IMR-90 (cell line): ENCODE data around the gene MYNN. TPM values are rescaled to one million over a fixed set of nuclear protein-coding genes. Genes with fewer than 3 reads are reported as not detected.

Experiments used
- ATAC-seq: fragments of 200-7000 bp; cut with Tn5 transposase; 2 replicates; pipeline ENCODE4 v1.9.1; 2020; ENCODE audit warnings: low read depth, mild to moderate bottlenecking, moderate library complexity
- BruUV-seq: library from RNA; stranded (reverse); fragments of 400-500 nt; replicated peaks from 2 replicates; lab custom pipeline; 2021; lab: Mats Ljungman, UMichigan
- CTCF ChIA-PET: fragments of 300-600 bp; formaldehyde crosslinking; extraction: SDS; loops from one replicate; lab custom pipeline; 2021; ENCODE audit warnings: antibody characterized with exemption; lab: Yijun Ruan, JAX
- POLR2A ChIA-PET: fragments of 300-600 bp; sonication (Branson Sonifier 250); formaldehyde crosslinking; loops from one replicate; lab custom pipeline; 2022; ENCODE audit warnings: antibody characterized with exemption; ENCODE audit not compliant: unreplicated experiment; lab: Charles Lee
- DNase-seq: peaks from one replicate; pipeline ENCODE4 v3.0.0; 2013
- H2AFZ ChIP-seq: replicated peaks from 2 replicates; pipeline ENCODE3; 2013; ENCODE audit warnings: low read length, mild to moderate bottlenecking; ENCODE audit not compliant: poor library complexity
- H2AK5ac ChIP-seq: 2 replicates; pipeline ENCODE4 v1.6.1; 2013; ENCODE audit warnings: low read depth, low read length, inconsistent platforms
- H2AK9ac ChIP-seq: replicated peaks from 2 replicates; pipeline ENCODE3; 2013; ENCODE audit warnings: mild to moderate bottlenecking, low read depth, low read length, moderate library complexity; ENCODE audit not compliant: poor library complexity
- H2BK120ac ChIP-seq: 2 replicates; pipeline ENCODE4 v1.6.1; 2013; ENCODE audit warnings: low read depth, low read length, inconsistent platforms
- H2BK15ac ChIP-seq: 3 replicates; pipeline ENCODE4 v1.6.1; 2013; ENCODE audit warnings: low read depth, low read length, inconsistent platforms
- H2BK20ac ChIP-seq: 2 replicates; pipeline ENCODE4 v1.6.1; 2013; ENCODE audit warnings: low read depth, mild to moderate bottlenecking, inconsistent platforms, low read length, moderate library complexity
- H2BK5ac ChIP-seq: 2 replicates; pipeline ENCODE4 v1.6.1; 2013; ENCODE audit warnings: mild to moderate bottlenecking, low read depth, low read length, inconsistent platforms; ENCODE audit not compliant: poor library complexity, severe bottlenecking
- H3K14ac ChIP-seq: replicated peaks from 2 replicates; pipeline ENCODE4 v1.6.1; 2013; ENCODE audit warnings: low read depth, low read length, inconsistent platforms
- H3K18ac ChIP-seq: 2 replicates; pipeline ENCODE4 v1.6.1; 2013; ENCODE audit warnings: low read depth, low read length, control low read depth
- H3K23ac ChIP-seq: 2 replicates; pipeline ENCODE4 v1.6.1; 2013; ENCODE audit warnings: low read depth, low read length, inconsistent platforms
- H3K27ac ChIP-seq: 2 replicates; pipeline ENCODE4 v1.5.1; 2013; ENCODE audit warnings: mild to moderate bottlenecking, control low read depth, low read length; ENCODE audit not compliant: insufficient read depth
- H3K27me3 ChIP-seq: 2 replicates; pipeline ENCODE4 v1.6.1; 2013; ENCODE audit warnings: low read length; ENCODE audit not compliant: control insufficient read depth, insufficient read depth
- H3K36me3 ChIP-seq: 2 replicates; pipeline ENCODE4 v1.6.1; 2013; ENCODE audit warnings: low read length, mixed read lengths; ENCODE audit not compliant: control insufficient read depth, insufficient read depth
- H3K4ac ChIP-seq: 2 replicates; pipeline ENCODE4 v1.6.1; 2013; ENCODE audit warnings: low read depth, low read length, inconsistent platforms
- H3K4me1 ChIP-seq: 2 replicates; pipeline ENCODE4 v1.6.1; 2013; ENCODE audit warnings: low read length, mixed read lengths; ENCODE audit not compliant: control insufficient read depth, insufficient read depth
- H3K4me2 ChIP-seq: 2 replicates; pipeline ENCODE4 v1.6.1; 2013; ENCODE audit warnings: low read depth, mild to moderate bottlenecking, control low read depth, low read length, moderate library complexity
- H3K4me3 ChIP-seq: 2 replicates; pipeline ENCODE4 v1.5.1; 2013; ENCODE audit warnings: low read depth, mild to moderate bottlenecking, control low read depth, low read length, moderate library complexity; ENCODE audit not compliant: insufficient read depth
- H3K56ac ChIP-seq: 2 replicates; pipeline ENCODE4 v1.6.1; 2013; ENCODE audit warnings: low read length, inconsistent platforms; ENCODE audit not compliant: insufficient read depth; ENCODE audit errors: extremely low read depth
- H3K79me1 ChIP-seq, 2 experiments: 2 replicates each; pipeline ENCODE4 v1.6.1; 2013; ENCODE audit warnings: low read length in 2 of 2, inconsistent platforms in 1 of 2, low read depth in 1 of 2
- H3K9ac ChIP-seq: 2 replicates; pipeline ENCODE4 v1.6.1; 2013; ENCODE audit warnings: low read depth, low read length, control low read depth
- H3K9me1 ChIP-seq: 2 replicates; pipeline ENCODE4 v1.6.1; 2013; ENCODE audit warnings: low read length, inconsistent platforms; ENCODE audit not compliant: insufficient read depth
- H3K9me3 ChIP-seq: 2 replicates; pipeline ENCODE4 v1.6.1; 2013; ENCODE audit warnings: low read length; ENCODE audit not compliant: control insufficient read depth, insufficient read depth
- H4K20me1 ChIP-seq: 2 replicates; pipeline ENCODE4 v1.6.1; 2013; ENCODE audit warnings: low read length, inconsistent platforms; ENCODE audit not compliant: insufficient read depth
- H4K5ac ChIP-seq: 2 replicates; pipeline ENCODE4 v1.6.1; 2013; ENCODE audit warnings: mild to moderate bottlenecking, low read depth, low read length, control low read depth
- H4K8ac ChIP-seq, 2 experiments: 2 replicates each; pipeline ENCODE4 v1.6.1; 2013; ENCODE audit warnings: low read depth in 2 of 2, low read length in 2 of 2, control low read depth in 1 of 2, inconsistent platforms in 1 of 2
- H4K91ac ChIP-seq: 2 replicates; pipeline ENCODE4 v1.6.1; 2013; ENCODE audit warnings: low read depth, low read length, inconsistent platforms; ENCODE audit not compliant: insufficient read depth
- BHLHE40 ChIP-seq: fragments of 150-350 bp; IDR thresholded peaks from 2 replicates; pipeline ENCODE4 v1.6.1; 2016; ENCODE audit warnings: mild to moderate bottlenecking, low read depth, low read length
- CEBPB ChIP-seq: IDR thresholded peaks from 2 replicates; pipeline ENCODE4 v1.6.1; 2012; ENCODE audit warnings: low read depth, low read length, improper control_type of control experiment
- CHD1 ChIP-seq: IDR thresholded peaks from 2 replicates; pipeline ENCODE4 v1.6.1; 2012; ENCODE audit warnings: low read depth, low read length, improper control_type of control experiment
- FOS ChIP-seq: fragments of 150-350 bp; IDR thresholded peaks from 2 replicates; pipeline ENCODE4 v1.6.1; 2016; ENCODE audit warnings: low read depth, low read length
- MAFK ChIP-seq: IDR thresholded peaks from 2 replicates; pipeline ENCODE4 v1.6.1; 2012; ENCODE audit warnings: low read depth, low read length, improper control_type of control experiment
- MAZ ChIP-seq: IDR thresholded peaks from 2 replicates; pipeline ENCODE4 v1.6.1; 2012; ENCODE audit warnings: low read depth, mild to moderate bottlenecking, low read length, improper control_type of control experiment, moderate library complexity, borderline replicate concordance
- MXI1 ChIP-seq: IDR thresholded peaks from 2 replicates; pipeline ENCODE4 v1.6.1; 2012; ENCODE audit warnings: low read depth, mild to moderate bottlenecking, low read length, moderate library complexity, borderline replicate concordance
- POLR2A ChIP-seq: IDR thresholded peaks from 2 replicates; pipeline ENCODE4 v1.6.1; 2012; ENCODE audit warnings: mild to moderate bottlenecking, low read depth, low read length
- RAD21 ChIP-seq: IDR thresholded peaks from 2 replicates; pipeline ENCODE4 v1.6.1; 2012; ENCODE audit warnings: low read length, improper control_type of control experiment
- RCOR1 ChIP-seq: IDR thresholded peaks from 2 replicates; pipeline ENCODE4 v1.6.1; 2012; ENCODE audit warnings: mild to moderate bottlenecking, low read length, improper control_type of control experiment; ENCODE audit not compliant: insufficient replicate concordance
- RFX5 ChIP-seq: IDR thresholded peaks from 2 replicates; pipeline ENCODE4 v1.8.0; 2012; ENCODE audit warnings: low read depth, mild to moderate bottlenecking, low read length, moderate library complexity
- SMC3 ChIP-seq: fragments of 150-350 bp; IDR thresholded peaks from 2 replicates; pipeline ENCODE4 v1.6.1; 2016; ENCODE audit warnings: low read depth, mild to moderate bottlenecking, antibody characterized with exemption, low read length, moderate library complexity
- USF2 ChIP-seq: fragments of 150-350 bp; IDR thresholded peaks from 2 replicates; pipeline ENCODE4 v1.6.1; 2017; ENCODE audit warnings: mild to moderate bottlenecking, antibody characterized with exemption, low read length, low read depth
- WGBS, 2 experiments: methylation state at CpG; one replicate each; pipeline versions ENCODE4 v1.1.5 to v1.1.7; 2013; ENCODE audit warnings: missing lambda C conversion rate in 2 of 2; ENCODE audit not compliant: insufficient read length in 1 of 2; ENCODE audit errors: extremely low coverage in 2 of 2; 5-methylcytosine and 5-hydroxymethylcytosine counted together
- dilution Hi-C: fragments of 300-500 bp; cut with HindIII; formaldehyde crosslinking; loops from one replicate; pipeline ENCODE4 v1.14.3; 2018; ENCODE audit warnings: low sequenced_read_pairs; ENCODE audit not compliant: unreplicated experiment
- in situ Hi-C: fragments of 300-500 bp; cut with MboI; formaldehyde crosslinking; loops from 3 replicates; pipeline ENCODE4 v1.14.3; 2019; ENCODE audit warnings: low sequenced_read_pairs, inconsistent platforms, mixed read lengths
- intact Hi-C: fragments of 100-400 bp; cut with micrococcal nuclease; formaldehyde crosslinking; loops from 2 replicates; pipeline ENCODE4 v1.10.0; 2022
- polyA plus RNA-seq, 3 experiments: library from polyadenylated mRNA; depleted of rRNA; stranded (reverse); fragments of >200 nt; gene quantifications; 2 replicates each; pipeline ENCODE4 v1.2.3, GENCODE V29; 2012; ENCODE audit warnings: low replicate concordance in 1 of 3
- total RNA-seq: library from RNA; depleted of rRNA; stranded (reverse); fragments of >200 nt; gene quantifications from 2 replicates; pipeline ENCODE4 v1.2.3, GENCODE V29; 2012
- TF ChIP-seq, protein P1 (sequence below): conservative IDR thresholded peaks from 2 replicates; pipeline ENCODE4 v1.5.1; 2012; ENCODE audit warnings: mild to moderate bottlenecking, low read depth, low read length, improper control_type of control experiment
- TF ChIP-seq, protein P2 (sequence below): fragments of 150-350 bp; IDR thresholded peaks from 2 replicates; pipeline ENCODE4 v1.6.1; 2016; ENCODE audit warnings: low read depth, mild to moderate bottlenecking, low read length, moderate library complexity, borderline replicate concordance

MYNN gene
- total and polyA plus RNA-seq, 2 of the 4 experiments (the other 2 are of a cell fraction): 11.8 to 26.9 TPM

GRCh38 chr3:169827712-169828111 is 54.5 kb downstream of the MYNN start:
- Histone ChIP-seq H4K20me1 (no peaks in the 10 kb centered on the region), H2AFZ (no peak overlapping the region), H4K91ac (no peak overlapping the region), H3K27ac (no peak overlapping the region), H3K27me3 (no peaks in the 10 kb centered on the region), H3K4me2 (no peak overlapping the region), H3K9ac (no peak overlapping the region), H3K4me1 (no peaks in the 10 kb centered on the region), H3K4ac (no peak overlapping the region), H3K56ac (no peak overlapping the region), H2BK120ac (no peak overlapping the region), H3K9me1 (no peaks in the 10 kb centered on the region), H3K9me3 (no peaks in the 10 kb centered on the region), H2AK9ac (no peak overlapping the region), H3K14ac (no peak overlapping the region), H2BK5ac (no peak overlapping the region), H2AK5ac (no peak overlapping the region), H3K18ac (no peak overlapping the region), H3K36me3 (no peaks in the 10 kb centered on the region), H3K4me3 (no peak overlapping the region), H4K8ac (no peak overlapping the region), H2BK15ac (no peak overlapping the region), H2BK20ac (no peak overlapping the region), H4K5ac (no peak overlapping the region), H3K79me1 (no peaks in the 10 kb centered on the region), H3K23ac (no peak overlapping the region)
- ChIA-PET POLR2A (no interaction called here), CTCF (interaction anchor here (0.7 kb wide), 2 partner anchors 44 to 457 kb away, joined by 3 read pairs; no protein-coding TSS in a partner anchor)
- TF ChIP-seq CHD1: no peak
- TF ChIP-seq FOS: no peak
- no peak for TF ChIP-seq RCOR1
- no peak for TF ChIP-seq USF2
- TF ChIP-seq SMC3: no peak
- TF ChIP-seq CEBPB: no peak
- TF ChIP-seq MAZ: no peak
- TF ChIP-seq MAFK: no peak
- TF ChIP-seq MXI1: no peak
- no peak for TF ChIP-seq RFX5
- TF ChIP-seq RAD21: no peak
- no peak for TF ChIP-seq BHLHE40
- TF ChIP-seq, protein P1, sequence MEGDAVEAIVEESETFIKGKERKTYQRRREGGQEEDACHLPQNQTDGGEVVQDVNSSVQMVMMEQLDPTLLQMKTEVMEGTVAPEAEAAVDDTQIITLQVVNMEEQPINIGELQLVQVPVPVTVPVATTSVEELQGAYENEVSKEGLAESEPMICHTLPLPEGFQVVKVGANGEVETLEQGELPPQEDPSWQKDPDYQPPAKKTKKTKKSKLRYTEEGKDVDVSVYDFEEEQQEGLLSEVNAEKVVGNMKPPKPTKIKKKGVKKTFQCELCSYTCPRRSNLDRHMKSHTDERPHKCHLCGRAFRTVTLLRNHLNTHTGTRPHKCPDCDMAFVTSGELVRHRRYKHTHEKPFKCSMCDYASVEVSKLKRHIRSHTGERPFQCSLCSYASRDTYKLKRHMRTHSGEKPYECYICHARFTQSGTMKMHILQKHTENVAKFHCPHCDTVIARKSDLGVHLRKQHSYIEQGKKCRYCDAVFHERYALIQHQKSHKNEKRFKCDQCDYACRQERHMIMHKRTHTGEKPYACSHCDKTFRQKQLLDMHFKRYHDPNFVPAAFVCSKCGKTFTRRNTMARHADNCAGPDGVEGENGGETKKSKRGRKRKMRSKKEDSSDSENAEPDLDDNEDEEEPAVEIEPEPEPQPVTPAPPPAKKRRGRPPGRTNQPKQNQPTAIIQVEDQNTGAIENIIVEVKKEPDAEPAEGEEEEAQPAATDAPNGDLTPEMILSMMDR: no peak
- TF ChIP-seq POLR2A: no peak
- TF ChIP-seq, protein P2, sequence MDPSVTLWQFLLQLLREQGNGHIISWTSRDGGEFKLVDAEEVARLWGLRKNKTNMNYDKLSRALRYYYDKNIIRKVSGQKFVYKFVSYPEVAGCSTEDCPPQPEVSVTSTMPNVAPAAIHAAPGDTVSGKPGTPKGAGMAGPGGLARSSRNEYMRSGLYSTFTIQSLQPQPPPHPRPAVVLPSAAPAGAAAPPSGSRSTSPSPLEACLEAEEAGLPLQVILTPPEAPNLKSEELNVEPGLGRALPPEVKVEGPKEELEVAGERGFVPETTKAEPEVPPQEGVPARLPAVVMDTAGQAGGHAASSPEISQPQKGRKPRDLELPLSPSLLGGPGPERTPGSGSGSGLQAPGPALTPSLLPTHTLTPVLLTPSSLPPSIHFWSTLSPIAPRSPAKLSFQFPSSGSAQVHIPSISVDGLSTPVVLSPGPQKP: no peak
- no peak for ATAC-seq
- DNase-seq: no peak
- in situ Hi-C loops: no loop called here
- no TSS peak for BruUV-seq
- intact Hi-C loops: no loop called here
- dilution Hi-C loops: no loop called here
- 50% methylated on average over 1 of the region's 4 CpGs; no CpG with 5 or more reads in 1 of the 2 experiments for WGBS, 2 experiments
